Central memory CD8-positive, alpha-beta T cell (primary cell): Measurements from ENCODE around the gene MYH11.
A peak's percentile ranks its signal among the peaks of the same experiment; 100 is the strongest.
"Not testable (repeated sequence)": the region's sequence is repeated elsewhere in the genome, so short reads cannot be mapped to it uniquely, and the experiment has no call there.

Experiments used
- ATAC-seq: fragments of 150-1000 bp; cut with Tn5 transposase; replicated peaks from 2 replicates; pipeline ENCODE4 v1.10.0; 2022; ENCODE audit warnings: mild to moderate bottlenecking, moderate FRiP score, moderate number of reproducible peaks; ENCODE audit not compliant: poor library complexity, severe bottlenecking; ENCODE audit errors: extremely low read depth
- DNase-seq, 2 donors: peaks; one replicate each; pipeline ENCODE4 v3.0.0; 2021; ENCODE audit warnings: low spot score in 2 of 2
- H3K27ac Mint-ChIP-seq: one replicate; pipeline ENCODE4 v1.8.0; 2022; ENCODE audit warnings: low read depth, mild to moderate bottlenecking, moderate library complexity, mixed read lengths
- H3K27me3 Mint-ChIP-seq: one replicate; pipeline ENCODE4 v1.8.0; 2022; ENCODE audit warnings: mixed read lengths
- H3K36me3 Mint-ChIP-seq: one replicate; pipeline ENCODE4 v1.8.0; 2022; ENCODE audit warnings: mild to moderate bottlenecking, moderate library complexity, mixed read lengths; ENCODE audit not compliant: insufficient read depth
- H3K4me1 Mint-ChIP-seq: one replicate; pipeline ENCODE4 v1.8.0; 2022; ENCODE audit warnings: mixed read lengths
- H3K4me3 Mint-ChIP-seq: one replicate; pipeline ENCODE4 v1.8.0; 2022; ENCODE audit warnings: mild to moderate bottlenecking, moderate library complexity, mixed read lengths
- H3K9me3 Mint-ChIP-seq: one replicate; pipeline ENCODE4 v1.8.0; 2022; ENCODE audit warnings: mixed read lengths

The MYH11 gene

DNA sequence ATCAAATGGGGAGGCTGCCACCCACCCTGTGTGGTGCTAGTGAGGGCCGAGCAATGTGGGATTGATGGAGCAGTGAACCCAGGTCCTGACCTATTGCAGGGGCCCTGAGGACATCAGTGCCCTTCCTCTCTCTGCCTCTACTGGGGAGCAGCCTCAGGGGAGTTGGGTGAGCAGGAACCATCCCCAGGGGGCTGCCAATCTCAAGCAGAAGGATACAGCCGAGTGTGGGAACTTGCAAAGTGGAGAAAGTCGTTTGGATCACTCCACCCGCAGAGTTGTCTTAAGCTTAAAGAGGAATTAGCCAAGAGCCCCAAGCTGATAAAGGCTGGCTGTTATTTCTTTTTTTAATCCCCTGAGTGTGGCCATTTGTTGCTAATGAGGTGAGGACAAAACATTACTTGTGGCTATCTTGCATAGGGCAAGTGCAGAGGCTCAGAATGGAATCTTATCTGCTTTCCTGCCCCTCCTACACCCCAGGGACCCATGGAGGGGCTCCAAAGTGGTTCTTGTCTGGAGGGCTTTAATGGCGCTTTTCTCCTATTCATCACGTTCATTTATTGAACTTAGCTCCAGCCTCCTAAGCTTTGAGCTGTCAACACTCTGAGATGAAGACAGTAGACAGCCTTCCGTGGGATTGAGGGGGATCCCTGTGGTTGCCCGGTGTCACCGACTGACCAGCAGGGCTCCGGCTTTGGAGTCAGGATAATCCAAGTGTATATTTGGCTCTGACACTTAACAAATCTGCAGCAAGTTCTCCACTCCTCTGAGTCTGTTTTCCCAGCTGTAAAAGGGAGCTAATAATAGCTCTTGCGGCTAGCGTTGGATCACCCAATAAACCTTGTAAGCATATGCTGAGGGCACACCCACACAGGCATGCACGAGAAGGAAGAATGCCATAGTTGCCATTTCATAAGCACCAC lies 45.1 kb downstream of the MYH11 start:
- H3K27ac Mint-ChIP-seq, result no peak overlapping the region
- H3K4me3 Mint-ChIP-seq, result no peak overlapping the region
- H3K36me3 Mint-ChIP-seq, result no peaks in the 10 kb centered on the region
- peaks cover 13% of the 10 kb centered on the region for H3K9me3 Mint-ChIP-seq
- peaks cover 74% of the 10 kb centered on the region for H3K27me3 Mint-ChIP-seq
- DNase-seq (no peak), ATAC-seq (no peak)
- no peaks in the 10 kb centered on the region for H3K4me1 Mint-ChIP-seq

GRCh38 chr16:15810949-15811348 lies 45.9 kb downstream of the MYH11 start:
- DNase-seq, result no peak
- Mint-ChIP-seq H3K27me3 (peaks cover 69% of the 10 kb centered on the region), H3K4me3 (no peak overlapping the region), H3K27ac (no peak overlapping the region), H3K9me3 (peaks cover 8% of the 10 kb centered on the region), H3K36me3 (no peaks in the 10 kb centered on the region), H3K4me1 (no peaks in the 10 kb centered on the region)
- no peak for ATAC-seq

- no peak overlapping the region for H3K27ac Mint-ChIP-seq
- DNase-seq, result no peak
These were observed 46.4 kb downstream of the MYH11 start for GRCh38 chr16:15810411-15810810.

GRCh38 chr16:15809297-15809696 lies 47.5 kb downstream of the MYH11 start:
- H3K9me3 Mint-ChIP-seq, H3K36me3 Mint-ChIP-seq, H3K27ac Mint-ChIP-seq, H3K4me3 Mint-ChIP-seq, H3K4me1 Mint-ChIP-seq, DNase-seq, ATAC-seq: not testable (repeated sequence)
- H3K27me3 Mint-ChIP-seq, result peaks cover 53% of the 10 kb centered on the region

More at GRCh38 chr16:15810411-15810810, 46.4 kb downstream of the MYH11 start:
- H3K36me3 Mint-ChIP-seq, result no peaks in the 10 kb centered on the region
- peaks cover 4% of the 10 kb centered on the region for H3K9me3 Mint-ChIP-seq
- H3K4me3 Mint-ChIP-seq, result no peak overlapping the region
- ATAC-seq, result no peak
- no peaks in the 10 kb centered on the region for H3K4me1 Mint-ChIP-seq
- peaks cover 64% of the 10 kb centered on the region for H3K27me3 Mint-ChIP-seq

GRCh38 chr16:15808071-15808470 lies 48.8 kb downstream of the MYH11 start:
- peaks cover 2% of the 10 kb centered on the region for H3K36me3 Mint-ChIP-seq
- H3K9me3 Mint-ChIP-seq, result no peaks in the 10 kb centered on the region
- no peak for ATAC-seq
- H3K4me3 Mint-ChIP-seq, result no peak overlapping the region
- peaks cover 51% of the 10 kb centered on the region for H3K27me3 Mint-ChIP-seq
- H3K27ac Mint-ChIP-seq, result no peak overlapping the region
- DNase-seq, result no peak
- H3K4me1 Mint-ChIP-seq, result no peaks in the 10 kb centered on the region

GRCh38 chr16:15807603-15808009 lies 49.2 kb downstream of the MYH11 start:
- H3K36me3 Mint-ChIP-seq, result peaks cover 2% of the 10 kb centered on the region
- no peak overlapping the region for H3K4me3 Mint-ChIP-seq
- ATAC-seq (no peak), DNase-seq (no peak)
- H3K9me3 Mint-ChIP-seq, result no peaks in the 10 kb centered on the region
- peaks cover 51% of the 10 kb centered on the region for H3K27me3 Mint-ChIP-seq
- H3K4me1 Mint-ChIP-seq, result no peaks in the 10 kb centered on the region
- no peak overlapping the region for H3K27ac Mint-ChIP-seq

- H3K36me3 Mint-ChIP-seq, result peaks cover 2% of the 10 kb centered on the region
- H3K27ac Mint-ChIP-seq, result no peak overlapping the region
- ATAC-seq, result no peak
- H3K4me3 Mint-ChIP-seq, result no peak overlapping the region
- no peaks in the 10 kb centered on the region for H3K9me3 Mint-ChIP-seq
- no peak for DNase-seq
- H3K4me1 Mint-ChIP-seq, result no peaks in the 10 kb centered on the region
- peaks cover 19% of the 10 kb centered on the region for H3K27me3 Mint-ChIP-seq
These were observed 53.2 kb downstream of the MYH11 start for GRCh38 chr16:15803618-15804017.

DNA sequence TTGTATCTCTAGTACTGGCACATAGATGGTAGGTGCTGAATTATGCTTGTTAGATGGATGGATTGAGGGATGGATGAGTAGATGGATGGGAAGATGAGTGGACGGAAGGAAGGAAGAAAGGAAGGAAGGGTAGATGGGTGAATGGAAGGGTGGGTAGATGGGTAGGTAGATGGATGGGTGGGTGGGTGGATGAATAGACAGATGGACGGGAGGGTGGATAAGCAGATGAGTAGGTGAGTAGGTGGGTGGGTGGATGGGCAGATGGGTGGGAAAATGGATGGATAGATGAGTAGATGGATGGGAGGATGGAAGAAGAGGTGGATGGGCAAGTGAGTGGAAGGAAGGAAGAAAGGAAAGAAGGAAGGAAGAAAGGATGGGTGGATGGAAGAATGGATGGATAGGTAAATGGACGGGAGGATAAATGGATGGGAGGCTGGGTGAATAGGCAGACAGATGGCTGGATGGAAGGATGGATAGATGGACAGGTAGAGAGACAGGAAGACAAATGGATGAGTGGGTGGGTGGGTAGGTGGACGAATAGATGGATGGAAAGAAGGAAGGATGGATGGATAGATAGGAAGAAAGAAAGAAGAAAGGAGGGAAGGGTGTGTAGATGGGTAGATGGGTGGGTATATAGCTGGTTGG lies 56.9 kb downstream of the MYH11 start:
- ATAC-seq (no peak), DNase-seq (no peak)
- H3K27me3 Mint-ChIP-seq, result peaks cover 12% of the 10 kb centered on the region
- no peak overlapping the region for H3K27ac Mint-ChIP-seq
- no peaks in the 10 kb centered on the region for H3K4me1 Mint-ChIP-seq
- peaks cover 11% of the 10 kb centered on the region for H3K9me3 Mint-ChIP-seq
- no peak overlapping the region for H3K4me3 Mint-ChIP-seq
- peaks cover 2% of the 10 kb centered on the region for H3K36me3 Mint-ChIP-seq

- DNase-seq, result no peak
- Mint-ChIP-seq H3K36me3 (no peaks in the 10 kb centered on the region), H3K9me3 (peaks cover 11% of the 10 kb centered on the region), H3K4me1 (no peaks in the 10 kb centered on the region), H3K27ac (no peak overlapping the region), H3K27me3 (peaks cover 12% of the 10 kb centered on the region), H3K4me3 (no peak overlapping the region)
- ATAC-seq, result no peak
These were observed 58.2 kb downstream of the MYH11 start for GRCh38 chr16:15798671-15799070.

DNA sequence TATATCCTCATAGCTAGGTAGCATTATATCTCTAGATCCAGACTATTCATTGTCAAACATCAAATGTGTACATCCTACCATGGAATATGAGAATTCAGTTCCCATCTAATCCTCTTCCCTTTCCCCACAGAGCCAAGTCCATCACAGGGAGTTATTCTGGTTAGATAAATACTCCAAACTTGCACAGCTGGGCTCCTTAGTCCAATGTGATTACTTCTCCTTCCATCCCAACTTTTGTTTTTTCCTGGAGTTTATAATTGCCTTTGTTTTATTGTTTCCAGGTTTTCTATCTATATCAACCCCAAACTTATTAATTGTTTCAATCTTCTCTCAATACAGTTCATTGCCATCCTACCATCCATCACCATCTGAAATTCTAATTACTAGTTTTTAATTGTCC lies 59.9 kb downstream of the MYH11 start:
- peaks cover 12% of the 10 kb centered on the region for H3K27me3 Mint-ChIP-seq
- DNase-seq (no peak), ATAC-seq (no peak)
- no peak overlapping the region for H3K27ac Mint-ChIP-seq
- peaks cover 11% of the 10 kb centered on the region for H3K9me3 Mint-ChIP-seq
- no peaks in the 10 kb centered on the region for H3K36me3 Mint-ChIP-seq
- no peak overlapping the region for H3K4me3 Mint-ChIP-seq
- no peaks in the 10 kb centered on the region for H3K4me1 Mint-ChIP-seq

GRCh38 chr16:15795615-15796014 lies 61.2 kb downstream of the MYH11 start:
- H3K9me3 Mint-ChIP-seq, result peaks cover 11% of the 10 kb centered on the region
- no peaks in the 10 kb centered on the region for H3K4me1 Mint-ChIP-seq
- no peak for DNase-seq
- no peak overlapping the region for H3K4me3 Mint-ChIP-seq
- no peak for ATAC-seq
- no peaks in the 10 kb centered on the region for H3K36me3 Mint-ChIP-seq
- no peak overlapping the region for H3K27ac Mint-ChIP-seq
- peaks cover 12% of the 10 kb centered on the region for H3K27me3 Mint-ChIP-seq

DNA sequence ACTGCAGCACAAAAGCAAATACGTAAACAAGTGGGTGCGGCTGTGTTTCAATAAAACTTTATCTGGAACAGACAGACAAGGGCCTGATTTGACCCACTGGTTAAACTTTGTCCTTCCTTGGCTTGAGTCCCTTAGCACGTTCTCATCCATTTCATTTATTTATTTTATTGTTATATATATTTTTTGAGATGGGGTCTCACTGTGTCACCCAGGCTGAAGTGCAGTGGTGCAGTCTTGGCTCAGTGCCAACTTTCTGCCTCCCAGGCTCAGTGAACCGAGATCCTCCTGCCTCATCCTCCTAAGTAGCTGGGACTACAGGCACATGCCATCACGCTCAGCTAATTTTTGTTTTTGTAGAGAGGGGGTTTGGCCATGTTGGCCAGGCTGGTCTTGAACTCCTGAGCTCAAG lies 64.3 kb downstream of the MYH11 start:
- Mint-ChIP-seq H3K4me3 (no peak overlapping the region), H3K27ac (peak overlapping the region; percentile 35), H3K27me3 (peaks cover 12% of the 10 kb centered on the region), H3K36me3 (no peaks in the 10 kb centered on the region), H3K9me3 (peaks cover 11% of the 10 kb centered on the region), H3K4me1 (no peaks in the 10 kb centered on the region)
- ATAC-seq (no peak), DNase-seq (no peak)

DNA sequence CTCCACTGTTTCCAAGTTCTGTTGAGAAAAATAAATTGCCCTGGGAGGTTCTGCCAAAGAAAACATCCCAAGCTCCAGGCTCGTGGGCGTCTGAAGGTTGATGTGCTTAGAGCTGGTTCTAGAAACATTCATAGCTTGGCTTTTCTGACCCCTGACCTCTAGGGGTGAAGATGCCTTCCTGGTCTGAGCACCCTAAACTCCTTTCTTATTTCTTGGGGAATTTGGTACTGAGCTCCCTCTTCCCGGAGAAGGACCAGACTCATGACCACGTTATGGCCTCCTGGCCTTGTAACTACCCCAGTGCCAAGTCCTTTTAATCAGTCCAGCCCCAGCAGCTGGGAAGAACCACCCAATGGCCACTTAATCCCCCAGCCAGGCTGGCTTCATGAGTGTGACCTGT lies 66.4 kb downstream of the MYH11 start:
- no peak for DNase-seq
- no peaks in the 10 kb centered on the region for H3K4me1 Mint-ChIP-seq
- H3K9me3 Mint-ChIP-seq, result no peaks in the 10 kb centered on the region
- H3K4me3 Mint-ChIP-seq, result no peak overlapping the region
- no peak overlapping the region for H3K27ac Mint-ChIP-seq
- H3K27me3 Mint-ChIP-seq, result no peaks in the 10 kb centered on the region
- ATAC-seq, result no peak
- H3K36me3 Mint-ChIP-seq, result no peaks in the 10 kb centered on the region
